ENCODE data around the gene RABGAP1. TPM values are rescaled to one million over a fixed set of nuclear protein-coding genes. Genes with fewer than 3 reads are reported as not detected.

RABGAP1 gene
- total and polyA plus RNA-seq, 10 of the 15 experiments (the other 5 are each of a cell fraction or from before 2014, with no cell fraction given) = 2.6 to 31.6 (median 12.5) TPM

DNA sequence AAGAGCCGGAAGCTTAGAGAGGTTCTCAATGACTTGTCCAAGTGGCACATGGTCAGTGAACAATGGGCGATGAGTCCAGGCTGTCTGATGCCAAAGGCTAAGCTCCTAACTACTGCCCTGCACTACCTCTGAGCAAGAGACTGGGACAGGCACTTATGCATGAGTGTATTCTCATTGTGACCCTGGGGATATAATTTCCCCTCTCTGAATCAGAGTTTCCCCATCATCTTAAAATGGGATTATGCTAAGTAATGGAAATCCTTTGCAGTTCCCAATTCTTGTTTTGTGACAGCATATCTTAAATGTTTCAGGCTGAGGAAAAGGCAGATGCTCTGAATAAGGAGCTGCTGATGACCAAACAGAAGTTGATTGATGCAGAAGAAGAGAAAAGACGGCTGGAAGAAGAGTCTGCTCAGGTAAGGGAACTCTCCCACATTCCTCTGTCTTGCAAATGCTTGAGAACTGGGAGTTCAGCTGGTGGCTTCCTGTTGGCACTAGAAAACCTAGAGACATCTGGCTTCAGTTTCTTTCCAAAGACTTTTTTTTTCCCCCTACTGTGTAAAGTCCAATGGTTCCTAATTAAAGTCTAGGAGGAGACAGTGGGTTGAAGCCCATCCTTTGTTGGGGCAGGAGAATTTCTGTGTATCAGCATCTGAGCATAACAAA lies 156.7 kb downstream of the RABGAP1 start (continued):
- TF ChIP-seq, protein P1, sequence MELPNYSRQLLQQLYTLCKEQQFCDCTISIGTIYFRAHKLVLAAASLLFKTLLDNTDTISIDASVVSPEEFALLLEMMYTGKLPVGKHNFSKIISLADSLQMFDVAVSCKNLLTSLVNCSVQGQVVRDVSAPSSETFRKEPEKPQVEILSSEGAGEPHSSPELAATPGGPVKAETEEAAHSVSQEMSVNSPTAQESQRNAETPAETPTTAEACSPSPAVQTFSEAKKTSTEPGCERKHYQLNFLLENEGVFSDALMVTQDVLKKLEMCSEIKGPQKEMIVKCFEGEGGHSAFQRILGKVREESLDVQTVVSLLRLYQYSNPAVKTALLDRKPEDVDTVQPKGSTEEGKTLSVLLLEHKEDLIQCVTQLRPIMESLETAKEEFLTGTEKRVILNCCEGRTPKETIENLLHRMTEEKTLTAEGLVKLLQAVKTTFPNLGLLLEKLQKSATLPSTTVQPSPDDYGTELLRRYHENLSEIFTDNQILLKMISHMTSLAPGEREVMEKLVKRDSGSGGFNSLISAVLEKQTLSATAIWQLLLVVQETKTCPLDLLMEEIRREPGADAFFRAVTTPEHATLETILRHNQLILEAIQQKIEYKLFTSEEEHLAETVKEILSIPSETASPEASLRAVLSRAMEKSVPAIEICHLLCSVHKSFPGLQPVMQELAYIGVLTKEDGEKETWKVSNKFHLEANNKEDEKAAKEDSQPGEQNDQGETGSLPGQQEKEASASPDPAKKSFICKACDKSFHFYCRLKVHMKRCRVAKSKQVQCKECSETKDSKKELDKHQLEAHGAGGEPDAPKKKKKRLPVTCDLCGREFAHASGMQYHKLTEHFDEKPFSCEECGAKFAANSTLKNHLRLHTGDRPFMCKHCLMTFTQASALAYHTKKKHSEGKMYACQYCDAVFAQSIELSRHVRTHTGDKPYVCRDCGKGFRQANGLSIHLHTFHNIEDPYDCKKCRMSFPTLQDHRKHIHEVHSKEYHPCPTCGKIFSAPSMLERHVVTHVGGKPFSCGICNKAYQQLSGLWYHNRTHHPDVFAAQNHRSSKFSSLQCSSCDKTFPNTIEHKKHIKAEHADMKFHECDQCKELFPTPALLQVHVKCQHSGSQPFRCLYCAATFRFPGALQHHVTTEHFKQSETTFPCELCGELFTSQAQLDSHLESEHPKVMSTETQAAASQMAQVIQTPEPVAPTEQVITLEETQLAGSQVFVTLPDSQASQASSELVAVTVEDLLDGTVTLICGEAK (IDR thresholded peaks at IDR 0.05; ENCODE audit: borderline replicate concordance) = no peak
- no peak for TF ChIP-seq ATF7 (IDR thresholded peaks at IDR 0.05; ENCODE audit: low read depth)
- TF ChIP-seq BCL11A (IDR thresholded peaks at IDR 0.05; ENCODE audit: low read depth, low read length) = no peak
- TF ChIP-seq SRF (IDR thresholded peaks at IDR 0.05; ENCODE audit: low read depth in 2 of 2, low read length in 2 of 2) = no peak
- no peak for TF ChIP-seq SMAD5 (IDR thresholded peaks at IDR 0.05; ENCODE audit: low read depth)

DNA sequence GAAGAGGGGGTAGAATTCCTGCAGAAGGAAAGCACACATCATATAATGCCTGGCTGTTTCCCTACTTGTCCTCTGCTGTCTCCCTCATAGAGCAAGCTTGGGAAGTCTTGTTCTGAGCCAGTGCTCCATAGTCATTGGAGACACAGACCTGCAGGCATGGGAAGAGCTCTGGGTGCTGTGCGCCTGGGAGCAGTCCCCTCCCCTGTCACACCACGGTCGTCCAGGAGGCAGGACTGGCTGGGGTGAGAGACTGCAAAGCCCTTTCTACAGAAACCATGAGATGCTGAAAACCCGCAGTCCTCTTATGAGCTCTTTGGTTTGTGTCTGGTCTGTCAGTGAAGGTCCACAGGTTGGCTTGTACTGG lies 157.3 kb downstream of the RABGAP1 start:
- 96% methylated on average over 4 of the region's 4 CpGs for WGBS (ENCODE audit: insufficient coverage, insufficient replicate concordance, low lambda C conversion rate, missing lambda C conversion rate)
- no peaks in the 10 kb centered on the region for H4K20me1 ChIP-seq (ENCODE audit: control insufficient read depth, insufficient read depth)
- no peak overlapping the region for H3K4me3 ChIP-seq
- DNase-seq (ENCODE audit: low read depth, low spot score) (no peak), FAIRE-seq (no peak), ATAC-seq (no peak)
- no peak overlapping the region for H3K27ac ChIP-seq (ENCODE audit: control insufficient read depth, insufficient read depth)
- no peak overlapping the region for H3K9ac ChIP-seq (ENCODE audit: control insufficient read depth, insufficient read depth, low read length)
- H3K79me2 ChIP-seq (ENCODE audit: control insufficient read depth, insufficient read depth, low read length) = no peaks in the 10 kb centered on the region; the same call in 1 of the 2 replicates
- POLR2A ChIA-PET = no interaction called here
- RAD21 ChIA-PET (ENCODE audit: unreplicated experiment) = no interaction called here
- SMC1A ChIA-PET (ENCODE audit: uncharacterized antibody, unreplicated experiment) = interaction anchor here (1.2 to 1.5 kb wide), 2 partner anchors 10 to 127 kb away, joined by 3 to 4 read pairs; no protein-coding TSS in a partner anchor
- peaks cover 5 to 30% of the 10 kb centered on the region in 2 experiments for H3K36me3 ChIP-seq (ENCODE audit: control insufficient read depth in 2 of 2, insufficient read depth in 2 of 2, low read length in 1 of 2)
- BruUV-seq (replicated peaks) = no TSS peak
- H3K4me2 ChIP-seq (ENCODE audit: control insufficient read depth, insufficient read depth) = no peak overlapping the region
- H3K4me1 ChIP-seq (ENCODE audit: control insufficient read depth, insufficient read depth, low read length) = peaks cover 8% of the 10 kb centered on the region
- no peaks in the 10 kb centered on the region for H3K9me3 ChIP-seq (replicated peaks; ENCODE audit: control insufficient read depth, insufficient read depth, low read length)
- intact Hi-C loops (cut with micrococcal nuclease; ENCODE audit: unreplicated experiment) (no loop called here), in situ Hi-C loops (cut with MboI) (no loop called here)
- no peak overlapping the region for H2AFZ ChIP-seq (ENCODE audit: control insufficient read depth, low read depth, low read length)
- CTCF ChIA-PET = no interaction called here
- H3K27me3 ChIP-seq (replicated peaks in 1 of 2; ENCODE audit: control insufficient read depth in 2 of 2, insufficient read depth in 2 of 2, low read length in 1 of 2) = no peaks in the 10 kb centered on the region
- TF ChIP-seq NFXL1 (IDR thresholded peaks at IDR 0.05; ENCODE audit: borderline replicate concordance) (no peak), STAT3 (IDR thresholded peaks at IDR 0.05; ENCODE audit: low read depth, low read length) (no peak), CHD4 (IDR thresholded peaks at IDR 0.05) (no peak), IKZF1 (conservative IDR thresholded peaks at IDR 0.05) (no peak), MTA2 (IDR thresholded peaks at IDR 0.05; ENCODE audit: low read depth) (no peak), ZZZ3 (IDR thresholded peaks at IDR 0.05; ENCODE audit: control insufficient read depth, insufficient read length, low read depth) (no peak), SMC3 (IDR thresholded peaks at IDR 0.05; ENCODE audit: borderline replicate concordance, low read length) (no peak), SIN3A (IDR thresholded peaks at IDR 0.05; ENCODE audit: low read depth, low read length) (no peak), SPI1 (IDR thresholded peaks at IDR 0.05; ENCODE audit: borderline replicate concordance, insufficient read depth, low read depth, low read length) (no peak), NFYA (IDR thresholded peaks at IDR 0.05; ENCODE audit: borderline replicate concordance, low read depth, low read length) (no peak), BHLHE40 (IDR thresholded peaks at IDR 0.05; ENCODE audit: borderline replicate concordance in 1 of 2, low read depth in 2 of 2, low read length in 1 of 2) (no peak)
- TF ChIP-seq, protein P2, sequence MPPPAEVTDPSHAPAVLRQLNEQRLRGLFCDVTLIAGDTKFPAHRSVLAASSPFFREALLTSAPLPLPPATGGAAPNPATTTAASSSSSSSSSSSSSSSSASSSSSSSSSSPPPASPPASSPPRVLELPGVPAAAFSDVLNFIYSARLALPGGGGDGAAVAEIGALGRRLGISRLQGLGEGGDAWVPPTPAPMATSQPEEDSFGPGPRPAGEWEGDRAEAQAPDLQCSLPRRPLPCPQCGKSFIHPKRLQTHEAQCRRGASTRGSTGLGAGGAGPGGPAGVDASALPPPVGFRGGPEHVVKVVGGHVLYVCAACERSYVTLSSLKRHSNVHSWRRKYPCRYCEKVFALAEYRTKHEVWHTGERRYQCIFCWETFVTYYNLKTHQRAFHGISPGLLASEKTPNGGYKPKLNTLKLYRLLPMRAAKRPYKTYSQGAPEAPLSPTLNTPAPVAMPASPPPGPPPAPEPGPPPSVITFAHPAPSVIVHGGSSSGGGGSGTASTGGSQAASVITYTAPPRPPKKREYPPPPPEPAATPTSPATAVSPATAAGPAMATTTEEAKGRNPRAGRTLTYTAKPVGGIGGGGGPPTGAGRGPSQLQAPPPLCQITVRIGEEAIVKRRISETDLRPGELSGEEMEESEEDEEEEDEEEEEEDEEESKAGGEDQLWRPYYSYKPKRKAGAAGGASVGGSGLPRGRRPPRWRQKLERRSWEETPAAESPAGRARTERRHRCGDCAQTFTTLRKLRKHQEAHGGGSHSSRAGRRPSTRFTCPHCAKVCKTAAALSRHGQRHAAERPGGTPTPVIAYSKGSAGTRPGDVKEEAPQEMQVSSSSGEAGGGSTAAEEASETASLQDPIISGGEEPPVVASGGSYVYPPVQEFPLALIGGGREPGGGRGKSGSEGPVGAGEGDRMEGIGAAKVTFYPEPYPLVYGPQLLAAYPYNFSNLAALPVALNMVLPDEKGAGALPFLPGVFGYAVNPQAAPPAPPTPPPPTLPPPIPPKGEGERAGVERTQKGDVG (CRISPR knock-in tag; IDR thresholded peaks at IDR 0.05) = no peak
